DMS79 (cell line): Measurements from ENCODE around the gene HTT-AS.

Experiments
- DNase-seq: peaks from one replicate; lab custom pipeline; 2025; lab: John Stamatoyannopoulos, UW

Gene HTT-AS

DNA sequence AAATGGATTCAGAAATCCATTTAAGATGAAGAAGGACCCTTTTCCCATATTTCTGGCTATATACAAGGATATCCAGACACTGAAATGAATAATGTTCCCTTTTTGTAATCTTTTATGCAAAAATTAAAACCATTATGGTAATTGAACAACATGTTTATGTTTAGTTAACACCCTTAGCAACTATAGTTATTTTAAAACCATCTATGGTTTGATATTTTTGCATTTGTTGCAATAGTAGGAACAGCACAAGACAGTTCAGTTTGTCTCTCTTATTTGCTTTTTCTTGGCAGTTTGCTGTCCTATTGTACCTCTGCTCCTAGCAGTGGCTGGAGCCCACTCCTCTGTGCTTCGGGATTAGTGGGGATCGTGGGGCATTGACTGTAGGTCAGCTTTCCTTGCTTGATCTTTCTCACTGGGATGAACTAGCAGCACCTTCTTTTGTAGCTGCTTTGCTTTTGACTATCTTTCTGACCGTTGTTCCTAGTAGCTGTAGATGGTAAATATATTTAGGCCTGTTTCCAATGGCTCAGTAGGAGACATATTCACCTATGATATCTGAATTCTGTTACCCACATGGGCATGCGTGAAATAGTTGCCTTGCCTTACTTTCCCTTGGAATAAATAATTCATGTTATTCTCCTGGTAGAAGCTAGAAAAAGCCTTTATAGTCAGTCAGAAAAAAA lies 12.9 kb upstream of the HTT-AS start:
- DNase-seq: no peak

DNA sequence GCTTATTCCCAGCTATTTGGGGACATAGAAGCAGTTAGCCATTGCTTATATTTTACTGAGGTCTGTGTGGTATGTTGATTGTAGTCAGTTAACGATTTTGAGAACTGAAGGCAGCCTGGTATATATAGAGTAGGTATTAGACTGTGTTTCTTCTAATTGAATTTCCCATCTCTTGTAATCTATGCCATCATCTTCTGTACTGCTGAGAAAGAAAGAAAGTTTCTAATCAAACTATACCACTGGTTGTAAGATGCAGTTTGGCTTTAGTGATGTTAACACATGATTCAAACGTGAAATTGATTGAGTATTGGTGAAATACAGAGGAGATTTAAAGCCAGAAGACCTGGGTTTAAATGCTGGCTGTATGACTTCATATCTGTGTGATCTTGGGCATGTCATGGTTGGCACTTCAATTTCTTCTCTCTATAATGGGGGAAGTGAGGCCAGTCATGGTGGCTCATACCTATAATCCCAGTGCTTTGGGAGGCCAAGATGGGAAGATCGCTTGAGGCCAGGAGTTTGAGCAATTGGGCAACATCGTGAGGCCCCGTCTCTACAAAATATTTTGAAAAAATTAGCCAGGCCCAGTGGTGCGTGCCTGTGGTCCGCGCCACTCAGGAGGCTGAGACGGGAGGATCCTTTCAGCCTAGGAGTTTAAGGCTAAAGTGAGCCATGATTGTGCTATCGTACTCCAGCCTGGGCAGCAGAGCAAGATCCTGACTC lies 11.8 kb upstream of the HTT-AS start:
- DNase-seq: no peak

DNA sequence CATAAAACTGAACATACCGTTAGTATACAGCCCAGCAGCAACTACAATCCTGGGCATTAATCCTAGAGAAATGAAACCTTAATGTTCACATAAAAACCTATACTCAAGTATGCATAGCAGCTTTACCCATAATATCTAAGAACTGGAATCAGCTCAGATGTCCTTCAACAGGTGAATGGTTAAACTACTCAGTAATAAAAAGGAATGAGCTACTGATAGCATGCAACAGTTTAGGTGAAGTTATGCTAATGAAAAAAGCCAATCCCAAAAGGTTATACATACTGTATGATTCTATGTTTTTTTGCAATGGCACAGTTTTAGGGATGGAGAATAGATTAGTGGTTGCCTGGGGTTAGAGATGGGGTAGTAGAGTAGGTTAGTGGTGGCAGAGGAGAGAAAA lies 9.4 kb upstream of the HTT-AS start:
- no peak for DNase-seq

DNA sequence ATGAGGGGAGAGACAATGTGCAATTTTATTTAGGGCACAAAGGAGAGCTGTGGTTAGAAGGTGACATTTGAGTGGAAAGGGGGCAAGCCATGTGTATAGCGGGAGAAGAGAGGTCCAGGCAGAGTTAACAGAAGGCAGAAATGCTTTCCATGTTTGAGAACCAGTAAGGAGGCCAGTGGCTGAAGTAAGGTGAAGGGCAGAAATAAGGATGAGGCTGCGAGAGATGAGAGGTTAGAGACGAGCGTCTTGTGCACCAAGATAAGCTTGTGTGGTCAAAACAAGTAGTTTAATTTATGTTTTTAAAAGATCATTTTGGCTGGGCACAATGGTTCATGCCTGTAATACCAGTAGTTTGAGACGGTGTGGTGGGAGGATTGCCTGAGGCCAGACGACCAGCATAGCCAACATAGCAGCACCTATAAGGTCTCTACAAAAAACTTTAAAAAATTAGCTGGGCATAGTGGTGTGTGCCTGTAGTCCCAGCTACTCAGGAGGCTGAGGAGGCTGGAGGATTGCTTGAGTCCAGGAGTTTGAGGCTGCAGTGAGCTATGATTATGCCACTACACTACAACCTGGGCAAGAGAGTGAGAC lies 8.7 kb upstream of the HTT-AS start:
- no peak for DNase-seq

DNA sequence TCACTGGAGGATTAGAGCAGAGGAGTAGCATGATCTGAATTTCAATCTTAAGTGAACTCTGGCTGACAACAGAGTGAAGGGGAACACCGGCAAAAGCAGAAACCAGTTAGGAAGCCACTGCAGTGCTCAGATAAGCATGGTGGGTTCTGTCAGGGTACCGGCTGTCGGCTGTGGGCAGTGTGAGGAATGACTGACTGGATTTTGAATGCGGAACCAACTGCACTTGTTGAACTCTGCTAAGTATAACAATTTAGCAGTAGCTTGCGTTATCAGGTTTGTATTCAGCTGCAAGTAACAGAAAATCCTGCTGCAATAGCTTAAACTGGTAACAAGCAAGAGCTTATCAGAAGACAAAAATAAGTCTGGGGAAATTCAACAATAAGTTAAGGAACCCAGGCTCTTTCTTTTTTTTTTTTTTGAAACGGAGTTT lies 5.4 kb upstream of the HTT-AS start:
- DNase-seq: no peak

DNA sequence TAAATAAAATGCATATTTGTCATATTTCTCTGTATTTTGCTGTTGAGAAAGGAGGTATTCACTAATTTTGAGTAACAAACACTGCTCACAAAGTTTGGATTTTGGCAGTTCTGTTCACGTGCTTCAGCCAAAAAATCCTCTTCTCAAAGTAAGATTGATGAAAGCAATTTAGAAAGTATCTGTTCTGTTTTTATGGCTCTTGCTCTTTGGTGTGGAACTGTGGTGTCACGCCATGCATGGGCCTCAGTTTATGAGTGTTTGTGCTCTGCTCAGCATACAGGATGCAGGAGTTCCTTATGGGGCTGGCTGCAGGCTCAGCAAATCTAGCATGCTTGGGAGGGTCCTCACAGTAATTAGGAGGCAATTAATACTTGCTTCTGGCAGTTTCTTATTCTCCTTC lies 3.5 kb upstream of the HTT-AS start:
- DNase-seq: no peak

DNA sequence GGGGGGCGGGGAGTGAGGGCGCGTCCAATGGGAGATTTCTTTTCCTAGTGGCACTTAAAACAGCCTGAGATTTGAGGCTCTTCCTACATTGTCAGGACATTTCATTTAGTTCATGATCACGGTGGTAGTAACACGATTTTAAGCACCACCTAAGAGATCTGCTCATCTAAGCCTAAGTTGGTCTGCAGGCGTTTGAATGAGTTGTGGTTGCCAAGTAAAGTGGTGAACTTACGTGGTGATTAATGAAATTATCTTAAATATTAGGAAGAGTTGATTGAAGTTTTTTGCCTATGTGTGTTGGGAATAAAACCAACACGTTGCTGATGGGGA lies 1.3 kb upstream of the HTT-AS start:
- no peak for DNase-seq

DNA sequence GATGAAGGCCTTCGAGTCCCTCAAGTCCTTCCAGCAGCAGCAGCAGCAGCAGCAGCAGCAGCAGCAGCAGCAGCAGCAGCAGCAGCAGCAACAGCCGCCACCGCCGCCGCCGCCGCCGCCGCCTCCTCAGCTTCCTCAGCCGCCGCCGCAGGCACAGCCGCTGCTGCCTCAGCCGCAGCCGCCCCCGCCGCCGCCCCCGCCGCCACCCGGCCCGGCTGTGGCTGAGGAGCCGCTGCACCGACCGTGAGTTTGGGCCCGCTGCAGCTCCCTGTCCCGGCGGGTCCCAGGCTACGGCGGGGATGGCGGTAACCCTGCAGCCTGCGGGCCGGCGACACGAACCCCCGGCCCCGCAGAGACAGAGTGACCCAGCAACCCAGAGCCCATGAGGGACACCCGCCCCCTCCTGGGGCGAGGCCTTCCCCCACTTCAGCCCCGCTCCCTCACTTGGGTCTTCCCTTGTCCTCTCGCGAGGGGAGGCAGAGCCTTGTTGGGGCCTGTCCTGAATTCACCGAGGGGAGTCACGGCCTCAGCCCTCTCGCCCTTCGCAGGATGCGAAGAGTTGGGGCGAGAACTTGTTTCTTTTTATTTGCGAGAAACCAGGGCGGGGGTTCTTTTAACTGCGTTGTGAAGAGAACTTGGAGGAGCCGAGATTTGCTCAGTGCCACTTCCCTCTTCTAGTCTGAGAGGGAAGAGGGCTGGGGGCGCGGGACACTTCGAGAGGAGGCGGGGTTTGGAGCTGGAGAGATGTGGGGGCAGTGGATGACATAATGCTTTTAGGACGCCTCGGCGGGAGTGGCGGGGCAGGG lies 711 bp upstream of the HTT-AS start:
- DNase-seq: peak; percentile 31

DNA sequence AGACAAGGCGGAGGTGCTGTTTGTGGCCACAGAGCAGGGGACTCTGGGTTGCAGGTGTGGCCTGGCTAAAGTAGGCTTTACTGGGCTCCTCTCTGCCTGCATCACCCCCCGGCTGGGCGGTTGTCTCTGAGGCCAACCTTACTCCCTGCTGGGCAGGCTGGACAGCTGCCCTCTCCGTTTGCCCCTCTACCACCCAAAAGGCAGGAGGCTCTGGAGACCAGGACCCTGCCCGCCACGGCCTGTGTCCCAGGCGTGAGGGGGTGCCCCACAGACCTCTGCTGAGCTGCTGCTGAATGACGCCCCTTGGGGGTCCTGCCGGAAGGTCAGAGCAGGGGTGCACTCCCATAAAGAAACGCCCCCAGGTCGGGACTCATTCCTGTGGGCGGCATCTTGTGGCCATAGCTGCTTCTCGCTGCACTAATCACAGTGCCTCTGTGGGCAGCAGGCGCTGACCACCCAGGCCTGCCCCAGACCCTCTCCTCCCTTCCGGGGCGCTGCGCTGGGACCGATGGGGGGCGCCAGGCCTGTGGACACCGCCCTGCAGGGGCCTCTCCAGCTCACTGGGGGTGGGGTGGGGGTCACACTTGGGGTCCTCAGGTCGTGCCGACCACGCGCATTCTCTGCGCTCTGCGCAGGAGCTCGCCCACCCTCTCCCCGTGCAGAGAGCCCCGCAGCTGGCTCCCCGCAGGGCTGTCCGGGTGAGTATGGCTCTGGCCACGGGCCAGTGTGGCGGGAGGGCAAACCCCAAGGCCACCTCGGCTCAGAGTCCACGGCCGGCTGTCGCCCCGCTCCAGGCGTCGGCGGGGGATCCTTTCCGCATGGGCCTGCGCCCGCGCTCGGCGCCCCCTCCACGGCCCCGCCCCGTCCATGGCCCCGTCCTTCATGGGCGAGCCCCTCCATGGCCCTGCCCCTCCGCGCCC lies 920 bp downstream of the HTT-AS start:
- no peak for DNase-seq

DNA sequence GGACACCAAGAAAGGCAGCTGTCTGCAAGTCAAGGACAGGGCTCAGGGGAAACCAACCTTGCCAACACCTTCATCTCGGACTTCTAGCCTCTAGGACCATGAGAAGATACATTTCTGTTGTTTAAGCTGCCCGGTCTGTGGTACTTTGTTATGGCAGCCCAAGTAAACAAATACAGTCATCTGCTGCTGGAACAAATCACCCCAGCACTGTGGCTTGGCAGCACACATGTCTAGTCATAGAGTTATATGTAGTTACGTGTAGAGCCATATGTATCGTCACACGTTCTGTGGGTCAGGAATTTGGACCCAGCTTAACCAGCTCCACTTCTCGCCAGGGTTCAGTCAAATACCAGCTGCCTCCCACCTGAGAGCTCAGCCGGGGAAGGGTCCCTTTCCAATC lies 2.5 kb downstream of the HTT-AS start:
- no peak for DNase-seq

DNA sequence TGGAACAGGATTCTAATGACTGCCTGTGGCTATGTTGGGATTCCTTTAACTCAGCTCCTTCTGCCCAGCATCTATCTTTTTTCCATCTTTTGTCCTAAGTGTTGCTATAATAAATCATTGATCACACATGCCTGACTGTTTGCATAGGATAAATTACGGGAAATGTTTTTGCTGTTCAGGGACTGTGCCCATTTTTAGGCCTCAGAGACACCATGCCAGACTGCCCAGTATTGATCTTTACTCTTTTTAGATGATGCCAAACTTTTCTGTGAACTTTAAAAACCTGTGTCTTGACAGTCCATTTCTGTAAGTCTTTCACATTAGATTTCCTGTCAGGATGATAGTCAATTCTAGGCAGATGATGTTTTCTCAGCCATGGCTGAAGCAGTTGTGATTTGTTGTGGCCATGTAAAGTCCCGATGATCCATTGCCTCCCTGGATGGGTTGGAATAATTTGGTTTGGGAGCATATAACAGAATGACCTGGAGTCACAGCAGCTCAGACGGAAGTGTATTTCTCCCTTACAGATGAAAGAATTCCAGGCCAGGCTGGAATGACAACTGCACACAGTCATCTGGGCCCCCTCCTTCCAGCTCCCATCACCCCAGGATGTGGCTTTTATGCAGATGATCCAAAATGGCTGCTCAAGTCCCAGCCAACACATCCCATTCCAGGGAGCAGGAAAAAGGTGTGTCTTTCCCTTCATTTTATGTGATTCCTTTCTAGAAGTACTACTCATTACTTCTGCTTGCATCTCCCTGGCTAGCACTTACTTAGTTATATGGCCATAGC lies 3.4 kb downstream of the HTT-AS start:
- no peak for DNase-seq

DNA sequence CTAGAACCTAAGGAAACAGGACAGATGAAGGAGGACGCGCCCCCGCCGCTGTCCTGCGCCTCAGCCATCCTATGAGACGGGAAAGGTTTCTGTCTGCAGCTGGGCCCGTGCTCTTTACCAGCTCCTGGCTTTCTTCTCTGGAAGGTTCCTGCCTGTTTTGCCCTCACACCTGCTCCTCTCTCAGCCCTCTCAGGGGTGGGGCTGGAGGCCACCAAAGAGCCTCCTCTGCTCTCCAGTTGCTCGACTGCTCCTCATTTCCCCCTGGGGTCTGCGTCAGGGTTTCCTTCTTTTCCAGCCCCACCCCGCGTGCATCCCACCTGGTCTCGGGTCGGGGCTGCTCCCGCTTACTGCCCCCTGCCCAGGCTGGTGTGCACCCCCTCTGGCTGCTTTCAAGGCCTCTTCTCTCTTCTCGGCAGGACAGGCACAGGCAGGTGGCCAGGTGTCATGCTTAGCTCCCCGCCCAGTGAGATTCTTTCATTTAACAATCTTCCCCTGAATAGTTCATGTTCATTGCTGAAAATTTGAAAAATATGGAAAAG lies 4.6 kb downstream of the HTT-AS start:
- DNase-seq: no peak

DNA sequence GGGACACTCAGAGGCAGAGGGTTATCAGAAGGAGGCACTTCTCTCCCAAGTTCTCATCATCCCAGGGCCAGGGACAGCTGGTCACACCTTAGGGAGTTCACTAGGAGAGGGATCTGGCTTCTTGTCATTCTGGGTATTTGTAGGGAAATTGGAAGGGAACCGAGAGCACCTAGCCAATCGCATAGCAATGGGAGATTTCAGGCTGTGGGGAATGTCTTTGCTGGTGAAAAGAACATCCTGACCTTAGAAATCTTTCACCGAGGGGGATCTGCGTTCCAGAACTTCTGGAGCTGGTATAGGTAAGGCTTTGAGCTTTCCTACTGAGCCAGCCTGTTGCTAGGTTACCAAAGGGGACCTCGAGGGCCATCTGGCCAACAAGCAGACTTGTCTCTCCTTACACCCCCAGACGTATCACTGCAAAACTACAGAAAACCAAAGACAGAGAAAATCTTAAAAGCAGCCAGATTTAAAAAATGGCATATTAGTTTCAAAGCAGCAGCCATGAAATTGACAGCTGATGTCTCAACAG lies 6.8 kb downstream of the HTT-AS start:
- no peak for DNase-seq

DNA sequence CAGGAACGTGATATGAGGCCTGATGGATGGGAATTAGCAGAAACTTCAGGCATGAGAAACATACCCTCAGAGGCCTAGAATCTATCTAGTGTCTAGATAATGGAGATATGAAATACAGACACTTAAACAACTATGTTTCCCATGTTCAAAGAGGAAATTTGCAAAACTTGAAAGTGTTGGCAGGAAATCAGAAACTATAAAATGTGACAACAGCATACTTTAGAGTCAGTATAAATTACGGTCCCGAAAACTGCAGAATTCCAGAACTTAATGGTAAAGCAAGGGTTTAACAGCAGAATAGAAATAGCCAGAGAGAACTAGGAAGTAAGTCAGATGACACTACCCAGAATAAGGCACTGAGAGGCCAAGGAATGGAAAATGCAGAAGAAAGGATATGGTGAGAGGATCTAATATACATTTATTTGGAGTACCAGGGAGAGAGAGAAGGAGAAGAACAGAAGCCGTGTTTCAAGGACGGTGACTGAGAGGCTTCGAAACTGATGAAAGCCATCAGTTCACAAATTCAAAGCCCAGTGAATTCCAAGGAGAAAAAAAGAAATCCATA lies 7.4 kb downstream of the HTT-AS start:
- DNase-seq: no peak

DNA sequence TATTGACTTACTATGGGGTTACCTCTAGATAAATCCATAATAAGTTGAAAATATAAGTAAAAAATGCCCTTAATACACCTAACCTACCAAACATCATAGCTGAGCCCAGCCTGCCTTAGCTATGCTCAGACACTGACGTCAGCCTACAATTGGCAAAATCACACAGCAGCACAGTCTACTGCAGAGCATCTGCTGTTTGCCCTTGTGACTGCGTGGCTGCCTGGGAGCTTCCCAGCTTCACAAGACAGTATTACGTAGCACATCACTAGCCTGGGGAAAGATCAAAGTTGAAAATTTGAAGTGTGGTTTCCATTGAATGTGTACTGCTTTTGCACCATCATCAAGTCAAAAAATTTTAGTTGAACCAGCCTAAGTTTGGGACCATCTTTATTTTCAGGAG lies 8.8 kb downstream of the HTT-AS start:
- DNase-seq: no peak

DNA sequence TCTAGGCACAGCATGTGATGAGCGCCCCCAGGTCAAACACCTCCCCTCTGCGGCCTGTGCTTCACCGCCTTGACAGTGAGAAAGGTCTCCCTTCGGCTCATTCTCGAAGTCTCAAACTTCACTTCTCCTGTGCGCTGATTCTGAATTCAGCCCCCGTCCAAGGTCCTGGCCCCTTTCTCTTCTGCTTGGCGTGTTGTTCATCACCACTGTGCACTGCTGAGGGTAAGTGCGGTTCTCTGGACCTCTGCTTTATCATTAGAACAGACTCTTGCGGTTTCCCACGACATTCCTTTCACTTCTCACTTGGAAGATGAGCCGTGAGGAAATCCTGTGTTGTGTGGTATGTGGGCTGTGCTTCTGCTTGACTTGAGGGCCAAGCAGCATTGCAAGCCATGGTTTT lies 11.9 kb downstream of the HTT-AS start:
- no peak for DNase-seq

DNA sequence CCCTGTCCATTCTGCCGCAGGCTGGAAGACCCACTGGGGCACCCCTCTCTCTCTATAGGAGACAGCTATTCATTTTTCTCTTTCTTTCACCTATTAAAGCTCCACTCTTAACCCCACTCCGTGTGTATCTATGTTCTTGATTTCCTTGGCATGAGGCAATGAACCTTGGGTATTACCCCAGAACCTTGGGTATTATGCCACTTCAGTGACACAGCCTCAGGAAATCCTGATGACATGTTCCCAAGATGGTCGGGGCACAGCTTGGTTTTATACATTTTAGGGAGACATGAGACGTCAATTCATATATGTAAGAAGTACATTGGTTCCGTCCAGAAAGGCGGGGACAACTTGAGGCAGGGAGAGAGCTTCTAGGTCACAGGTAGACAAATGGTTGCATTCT lies 13.4 kb downstream of the HTT-AS start:
- DNase-seq: no peak

DNA sequence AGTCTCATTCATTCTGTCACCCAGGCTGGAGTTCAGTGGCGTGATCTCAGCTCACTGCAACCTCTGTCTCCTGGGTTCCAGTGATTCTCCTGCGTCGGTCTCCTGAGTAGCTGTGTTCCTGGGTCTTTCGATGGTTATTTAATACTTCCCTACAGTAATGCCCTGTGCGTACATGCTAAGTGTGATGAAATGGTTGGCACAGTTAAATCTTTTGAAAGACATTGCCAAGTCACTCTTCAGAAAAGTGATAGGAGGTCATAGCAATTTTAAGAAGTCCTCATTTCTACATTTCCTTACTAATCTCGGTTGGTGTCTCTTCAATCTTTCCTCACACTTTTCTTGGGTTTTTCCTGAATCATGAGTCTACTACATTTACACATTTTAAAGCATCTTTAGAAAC lies 14.4 kb downstream of the HTT-AS start:
- no peak for DNase-seq

DNA sequence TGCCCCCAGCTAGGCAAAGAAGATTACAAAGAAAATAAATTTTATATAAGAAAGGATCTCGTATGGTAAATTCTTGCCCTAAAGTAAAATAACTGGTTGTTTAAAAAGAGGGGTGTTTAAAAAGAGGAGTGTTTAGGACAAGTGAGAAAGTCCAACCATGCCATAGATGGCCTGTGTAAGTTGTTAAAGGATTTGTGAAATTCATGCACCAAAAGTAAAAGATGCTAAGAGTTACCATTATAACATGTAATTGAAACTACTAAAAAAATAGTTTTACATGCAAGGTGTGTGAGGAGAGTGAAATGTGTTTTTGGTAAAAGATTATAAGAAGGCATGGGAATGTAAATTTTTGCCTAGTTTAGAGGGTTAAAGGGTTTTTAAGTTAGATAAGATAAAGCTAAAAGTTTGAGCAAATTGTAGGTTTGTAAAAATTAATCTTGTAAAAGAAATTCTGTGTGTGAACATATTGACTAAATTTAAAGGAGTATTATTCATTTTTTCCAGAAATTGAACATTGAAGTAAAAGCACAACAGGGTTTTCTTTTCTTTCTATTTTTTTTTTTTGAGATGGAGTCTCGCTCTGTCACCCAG lies 20.1 kb downstream of the HTT-AS start:
- no peak for DNase-seq
